ENCODE measurements around the gene LAMA1.
A peak's percentile ranks its signal among the peaks of the same experiment; 100 is the strongest.

DNA sequence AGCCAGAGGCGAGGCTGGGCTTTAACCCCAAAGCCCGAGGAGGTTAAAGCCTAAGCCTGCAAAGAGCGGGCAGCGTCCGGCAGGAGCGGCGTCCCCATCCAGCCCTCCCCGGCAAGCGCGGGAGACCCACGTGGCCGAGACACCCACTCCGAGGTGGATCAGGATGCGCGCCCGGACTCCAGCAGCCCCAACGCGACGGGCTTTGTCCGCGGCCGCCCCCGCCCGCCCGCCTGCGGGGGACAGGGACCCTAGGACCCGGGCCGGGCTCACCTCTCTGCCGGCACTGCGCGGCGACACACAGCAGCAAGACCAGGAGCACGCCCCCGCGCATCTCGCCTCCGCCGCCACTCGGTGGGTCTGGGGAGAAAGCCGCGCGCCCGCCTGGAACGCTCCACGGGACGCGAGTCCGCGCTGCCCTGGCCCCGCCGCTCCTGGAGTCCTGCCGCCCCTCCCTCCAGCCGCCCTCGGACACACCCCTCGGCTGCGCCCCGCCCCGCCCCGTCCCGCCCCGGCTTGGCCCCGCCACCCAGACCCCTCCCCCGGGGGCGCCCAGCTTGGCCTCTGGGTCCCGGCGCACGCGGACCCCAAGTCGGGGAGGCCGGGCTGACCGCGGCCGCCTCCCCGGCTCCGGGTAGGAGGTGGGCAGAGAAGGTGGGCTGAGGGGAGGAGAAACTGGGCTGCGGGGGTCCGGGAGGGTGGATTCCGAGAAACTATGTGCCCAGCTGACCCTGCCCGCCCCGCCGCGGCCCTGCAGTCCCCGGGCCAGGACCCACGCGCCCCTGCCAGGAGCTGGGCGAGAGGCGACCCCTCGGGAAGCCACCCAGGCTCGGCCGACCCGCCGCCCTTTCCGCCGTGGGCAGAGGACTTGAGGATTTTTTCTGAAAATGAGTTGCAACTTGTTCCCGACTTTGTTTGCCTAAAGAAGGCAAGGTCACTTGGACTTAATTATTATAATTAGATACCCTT is at the start of gene LAMA1:
- TF ChIP-seq, protein P1, sequence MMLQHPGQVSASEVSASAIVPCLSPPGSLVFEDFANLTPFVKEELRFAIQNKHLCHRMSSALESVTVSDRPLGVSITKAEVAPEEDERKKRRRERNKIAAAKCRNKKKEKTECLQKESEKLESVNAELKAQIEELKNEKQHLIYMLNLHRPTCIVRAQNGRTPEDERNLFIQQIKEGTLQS (IDR thresholded peaks at IDR 0.05; ENCODE audit: insufficient read depth, low read depth, low read length), result no peak
- TF ChIP-seq, protein P2, sequence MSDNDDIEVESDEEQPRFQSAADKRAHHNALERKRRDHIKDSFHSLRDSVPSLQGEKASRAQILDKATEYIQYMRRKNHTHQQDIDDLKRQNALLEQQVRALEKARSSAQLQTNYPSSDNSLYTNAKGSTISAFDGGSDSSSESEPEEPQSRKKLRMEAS (IDR thresholded peaks at IDR 0.05), result peak; percentile 45
- no peak for TF ChIP-seq GABPA (IDR thresholded peaks at IDR 0.05; ENCODE audit: borderline replicate concordance, insufficient read depth, low read length)
- peak; percentile 53 for TF ChIP-seq TAF1 (IDR thresholded peaks at IDR 0.05; ENCODE audit: low read depth, low read length)
- no peak for TF ChIP-seq SP2 (IDR thresholded peaks at IDR 0.05; ENCODE audit: low read length)
- no peak for TF ChIP-seq NRF1 (IDR thresholded peaks at IDR 0.05; ENCODE audit: low read depth, low read length)
- TF ChIP-seq FOSL1 (IDR thresholded peaks at IDR 0.05; ENCODE audit: insufficient read depth, low read depth, low read length), result no peak
- no peak for TF ChIP-seq RFX5 (IDR thresholded peaks at IDR 0.05; ENCODE audit: borderline replicate concordance, low read depth, low read length)
- TF ChIP-seq, protein P3, sequence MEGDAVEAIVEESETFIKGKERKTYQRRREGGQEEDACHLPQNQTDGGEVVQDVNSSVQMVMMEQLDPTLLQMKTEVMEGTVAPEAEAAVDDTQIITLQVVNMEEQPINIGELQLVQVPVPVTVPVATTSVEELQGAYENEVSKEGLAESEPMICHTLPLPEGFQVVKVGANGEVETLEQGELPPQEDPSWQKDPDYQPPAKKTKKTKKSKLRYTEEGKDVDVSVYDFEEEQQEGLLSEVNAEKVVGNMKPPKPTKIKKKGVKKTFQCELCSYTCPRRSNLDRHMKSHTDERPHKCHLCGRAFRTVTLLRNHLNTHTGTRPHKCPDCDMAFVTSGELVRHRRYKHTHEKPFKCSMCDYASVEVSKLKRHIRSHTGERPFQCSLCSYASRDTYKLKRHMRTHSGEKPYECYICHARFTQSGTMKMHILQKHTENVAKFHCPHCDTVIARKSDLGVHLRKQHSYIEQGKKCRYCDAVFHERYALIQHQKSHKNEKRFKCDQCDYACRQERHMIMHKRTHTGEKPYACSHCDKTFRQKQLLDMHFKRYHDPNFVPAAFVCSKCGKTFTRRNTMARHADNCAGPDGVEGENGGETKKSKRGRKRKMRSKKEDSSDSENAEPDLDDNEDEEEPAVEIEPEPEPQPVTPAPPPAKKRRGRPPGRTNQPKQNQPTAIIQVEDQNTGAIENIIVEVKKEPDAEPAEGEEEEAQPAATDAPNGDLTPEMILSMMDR (IDR thresholded peaks at IDR 0.05; ENCODE audit: control extremely low read depth in 1 of 3, insufficient read depth in 1 of 3, low read depth in 1 of 3, low read length in 3 of 3), result no peak
- TF ChIP-seq POLR2A (IDR thresholded peaks at IDR 0.05; ENCODE audit: control extremely low read depth in 1 of 2, low read depth in 2 of 2, low read length in 2 of 2), result peak; percentile 23 to 65; a peak in 2 of 3 replicates
- TF ChIP-seq SIRT6 (IDR thresholded peaks at IDR 0.05; ENCODE audit: low read length), result no peak
- no peak for TF ChIP-seq MAFK (IDR thresholded peaks at IDR 0.05; ENCODE audit: low read depth, low read length)
- no peak for TF ChIP-seq CHD2 (IDR thresholded peaks at IDR 0.05; ENCODE audit: low read length)
- TF ChIP-seq SIN3A (conservative IDR thresholded peaks at IDR 0.05 in 1 of 2, IDR thresholded peaks at IDR 0.05 in 1 of 2; ENCODE audit: low read depth in 1 of 2, low read length in 2 of 2), result no peak

All from H1 (cell line).